Measurements from ENCODE around the gene DST.

DNA sequence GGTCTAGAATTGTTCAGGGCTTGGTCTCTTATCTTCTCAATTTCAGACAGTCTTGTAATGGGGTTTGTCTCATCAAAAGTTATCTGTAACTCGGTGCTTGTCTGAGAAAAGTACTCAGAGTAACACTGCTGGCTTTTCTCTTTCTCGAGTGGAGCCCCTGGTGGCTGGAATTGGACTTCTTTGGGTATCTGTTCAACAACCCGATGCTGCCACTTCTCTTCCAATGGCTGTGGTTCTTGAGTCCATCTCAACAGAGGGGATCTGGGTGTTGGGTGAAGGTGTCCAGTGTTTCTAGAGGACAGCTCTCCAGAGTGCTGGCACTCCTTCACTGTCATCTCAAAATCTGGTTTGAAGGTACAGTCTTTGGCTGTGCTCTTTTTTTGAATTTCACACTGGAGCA lies 24.6 kb downstream of the DST start:
- TF ChIP-seq MAX (CRISPR knock-in tag; IDR thresholded peaks at IDR 0.05) (no peak), CREB1 (CRISPR knock-in tag; IDR thresholded peaks at IDR 0.05) (no peak), TEAD4 (CRISPR knock-in tag; IDR thresholded peaks at IDR 0.05) (no peak), KAT7 (CRISPR knock-in tag; IDR thresholded peaks at IDR 0.05; ENCODE audit: borderline replicate concordance) (no peak), FOXJ3 (CRISPR knock-in tag; IDR thresholded peaks at IDR 0.05; ENCODE audit: borderline replicate concordance) (no peak), NR1H2 (CRISPR knock-in tag; IDR thresholded peaks at IDR 0.05) (no peak), JUN (CRISPR knock-in tag; IDR thresholded peaks at IDR 0.05) (no peak), NR3C1 (CRISPR knock-in tag; conservative IDR thresholded peaks at IDR 0.05; ENCODE audit: low read depth) (no peak), PRRX2 (CRISPR knock-in tag; IDR thresholded peaks at IDR 0.05) (no peak), ZNF512 (CRISPR knock-in tag; IDR thresholded peaks at IDR 0.05; ENCODE audit: borderline replicate concordance) (no peak)
- TF ChIP-seq, protein P1, sequence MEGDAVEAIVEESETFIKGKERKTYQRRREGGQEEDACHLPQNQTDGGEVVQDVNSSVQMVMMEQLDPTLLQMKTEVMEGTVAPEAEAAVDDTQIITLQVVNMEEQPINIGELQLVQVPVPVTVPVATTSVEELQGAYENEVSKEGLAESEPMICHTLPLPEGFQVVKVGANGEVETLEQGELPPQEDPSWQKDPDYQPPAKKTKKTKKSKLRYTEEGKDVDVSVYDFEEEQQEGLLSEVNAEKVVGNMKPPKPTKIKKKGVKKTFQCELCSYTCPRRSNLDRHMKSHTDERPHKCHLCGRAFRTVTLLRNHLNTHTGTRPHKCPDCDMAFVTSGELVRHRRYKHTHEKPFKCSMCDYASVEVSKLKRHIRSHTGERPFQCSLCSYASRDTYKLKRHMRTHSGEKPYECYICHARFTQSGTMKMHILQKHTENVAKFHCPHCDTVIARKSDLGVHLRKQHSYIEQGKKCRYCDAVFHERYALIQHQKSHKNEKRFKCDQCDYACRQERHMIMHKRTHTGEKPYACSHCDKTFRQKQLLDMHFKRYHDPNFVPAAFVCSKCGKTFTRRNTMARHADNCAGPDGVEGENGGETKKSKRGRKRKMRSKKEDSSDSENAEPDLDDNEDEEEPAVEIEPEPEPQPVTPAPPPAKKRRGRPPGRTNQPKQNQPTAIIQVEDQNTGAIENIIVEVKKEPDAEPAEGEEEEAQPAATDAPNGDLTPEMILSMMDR (IDR thresholded peaks at IDR 0.05): no peak
- TF ChIP-seq, protein P2, sequence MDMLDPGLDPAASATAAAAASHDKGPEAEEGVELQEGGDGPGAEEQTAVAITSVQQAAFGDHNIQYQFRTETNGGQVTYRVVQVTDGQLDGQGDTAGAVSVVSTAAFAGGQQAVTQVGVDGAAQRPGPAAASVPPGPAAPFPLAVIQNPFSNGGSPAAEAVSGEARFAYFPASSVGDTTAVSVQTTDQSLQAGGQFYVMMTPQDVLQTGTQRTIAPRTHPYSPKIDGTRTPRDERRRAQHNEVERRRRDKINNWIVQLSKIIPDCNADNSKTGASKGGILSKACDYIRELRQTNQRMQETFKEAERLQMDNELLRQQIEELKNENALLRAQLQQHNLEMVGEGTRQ (CRISPR knock-in tag; IDR thresholded peaks at IDR 0.05): no peak
- TF ChIP-seq, protein P3, sequence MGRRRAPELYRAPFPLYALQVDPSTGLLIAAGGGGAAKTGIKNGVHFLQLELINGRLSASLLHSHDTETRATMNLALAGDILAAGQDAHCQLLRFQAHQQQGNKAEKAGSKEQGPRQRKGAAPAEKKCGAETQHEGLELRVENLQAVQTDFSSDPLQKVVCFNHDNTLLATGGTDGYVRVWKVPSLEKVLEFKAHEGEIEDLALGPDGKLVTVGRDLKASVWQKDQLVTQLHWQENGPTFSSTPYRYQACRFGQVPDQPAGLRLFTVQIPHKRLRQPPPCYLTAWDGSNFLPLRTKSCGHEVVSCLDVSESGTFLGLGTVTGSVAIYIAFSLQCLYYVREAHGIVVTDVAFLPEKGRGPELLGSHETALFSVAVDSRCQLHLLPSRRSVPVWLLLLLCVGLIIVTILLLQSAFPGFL (CRISPR knock-in tag; IDR thresholded peaks at IDR 0.05; ENCODE audit: borderline replicate concordance): no peak
- TF ChIP-seq, protein P4, sequence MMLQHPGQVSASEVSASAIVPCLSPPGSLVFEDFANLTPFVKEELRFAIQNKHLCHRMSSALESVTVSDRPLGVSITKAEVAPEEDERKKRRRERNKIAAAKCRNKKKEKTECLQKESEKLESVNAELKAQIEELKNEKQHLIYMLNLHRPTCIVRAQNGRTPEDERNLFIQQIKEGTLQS (CRISPR knock-in tag; conservative IDR thresholded peaks at IDR 0.05): no peak

All from WTC11 (cell line).